Bronchial epithelial cell (primary cell): ENCODE measurements around the gene EDEM1. TPM values are rescaled to one million over a fixed set of nuclear protein-coding genes. Genes with fewer than 3 reads are reported as not detected.

ENCODE experiments used
- DNase-seq: peaks from one replicate; pipeline ENCODE4 v3.0.0-alpha.2; 2010; ENCODE audit warnings: low read depth
- FAIRE-seq: peaks from 2 replicates; lab custom pipeline; 2011; peaks lifted over from hg19 to GRCh38; lab: Jason Lieb, UNC
- H3K27me3 ChIP-seq: 2 replicates; pipeline ENCODE4 v1.5.1; 2011; ENCODE audit warnings: low read length; ENCODE audit not compliant: control insufficient read depth, insufficient read depth
- H3K36me3 ChIP-seq: 2 replicates; pipeline ENCODE4 v1.5.1; 2011; ENCODE audit warnings: low read length; ENCODE audit not compliant: control insufficient read depth, insufficient read depth
- H3K4me3 ChIP-seq: 2 replicates; pipeline ENCODE4 v1.5.1; 2011; ENCODE audit warnings: mild to moderate bottlenecking, low read depth, low read length, control low read depth
- total RNA-seq: library from RNA; depleted of rRNA; stranded (reverse); fragments of >200 nt; gene quantifications from 2 replicates; pipeline ENCODE4 v1.2.1, GENCODE V29; 2014
- TF ChIP-seq, protein P1 (sequence below): IDR thresholded peaks from 2 replicates; pipeline ENCODE4 v1.5.1; 2011; ENCODE audit warnings: mild to moderate bottlenecking, moderate library complexity, low read length, control low read depth, inconsistent platforms; ENCODE audit not compliant: insufficient read depth, severe bottlenecking

The EDEM1 gene
- total RNA-seq, 1 donor from 2014 or later, result 37.6 TPM

DNA sequence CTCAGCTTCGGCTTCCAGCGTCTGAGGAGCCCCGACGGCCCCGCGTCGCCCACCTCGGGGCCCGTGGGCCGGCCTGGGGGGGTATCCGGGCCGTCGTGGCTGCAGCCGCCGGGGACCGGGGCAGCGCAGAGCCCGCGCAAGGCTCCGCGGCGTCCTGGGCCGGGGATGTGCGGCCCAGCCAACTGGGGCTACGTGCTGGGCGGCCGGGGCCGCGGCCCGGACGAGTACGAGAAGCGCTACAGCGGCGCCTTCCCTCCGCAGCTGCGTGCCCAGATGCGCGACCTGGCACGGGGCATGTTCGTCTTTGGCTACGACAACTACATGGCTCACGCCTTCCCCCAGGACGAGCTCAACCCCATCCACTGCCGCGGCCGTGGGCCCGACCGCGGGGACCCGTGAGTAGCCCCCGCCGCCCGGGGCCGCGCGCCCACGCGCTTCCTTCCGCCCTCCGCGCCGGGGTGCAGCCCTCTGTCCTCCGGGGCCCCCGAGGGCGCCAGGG, 462 bp downstream of the EDEM1 start:
- no peak for FAIRE-seq
- H3K4me3 ChIP-seq, result peak overlapping the region; percentile 86
- TF ChIP-seq, protein P1, sequence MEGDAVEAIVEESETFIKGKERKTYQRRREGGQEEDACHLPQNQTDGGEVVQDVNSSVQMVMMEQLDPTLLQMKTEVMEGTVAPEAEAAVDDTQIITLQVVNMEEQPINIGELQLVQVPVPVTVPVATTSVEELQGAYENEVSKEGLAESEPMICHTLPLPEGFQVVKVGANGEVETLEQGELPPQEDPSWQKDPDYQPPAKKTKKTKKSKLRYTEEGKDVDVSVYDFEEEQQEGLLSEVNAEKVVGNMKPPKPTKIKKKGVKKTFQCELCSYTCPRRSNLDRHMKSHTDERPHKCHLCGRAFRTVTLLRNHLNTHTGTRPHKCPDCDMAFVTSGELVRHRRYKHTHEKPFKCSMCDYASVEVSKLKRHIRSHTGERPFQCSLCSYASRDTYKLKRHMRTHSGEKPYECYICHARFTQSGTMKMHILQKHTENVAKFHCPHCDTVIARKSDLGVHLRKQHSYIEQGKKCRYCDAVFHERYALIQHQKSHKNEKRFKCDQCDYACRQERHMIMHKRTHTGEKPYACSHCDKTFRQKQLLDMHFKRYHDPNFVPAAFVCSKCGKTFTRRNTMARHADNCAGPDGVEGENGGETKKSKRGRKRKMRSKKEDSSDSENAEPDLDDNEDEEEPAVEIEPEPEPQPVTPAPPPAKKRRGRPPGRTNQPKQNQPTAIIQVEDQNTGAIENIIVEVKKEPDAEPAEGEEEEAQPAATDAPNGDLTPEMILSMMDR, result no peak
- no peaks in the 10 kb centered on the region for H3K27me3 ChIP-seq
- H3K36me3 ChIP-seq, result no peaks in the 10 kb centered on the region
- DNase-seq, result no peak

DNA sequence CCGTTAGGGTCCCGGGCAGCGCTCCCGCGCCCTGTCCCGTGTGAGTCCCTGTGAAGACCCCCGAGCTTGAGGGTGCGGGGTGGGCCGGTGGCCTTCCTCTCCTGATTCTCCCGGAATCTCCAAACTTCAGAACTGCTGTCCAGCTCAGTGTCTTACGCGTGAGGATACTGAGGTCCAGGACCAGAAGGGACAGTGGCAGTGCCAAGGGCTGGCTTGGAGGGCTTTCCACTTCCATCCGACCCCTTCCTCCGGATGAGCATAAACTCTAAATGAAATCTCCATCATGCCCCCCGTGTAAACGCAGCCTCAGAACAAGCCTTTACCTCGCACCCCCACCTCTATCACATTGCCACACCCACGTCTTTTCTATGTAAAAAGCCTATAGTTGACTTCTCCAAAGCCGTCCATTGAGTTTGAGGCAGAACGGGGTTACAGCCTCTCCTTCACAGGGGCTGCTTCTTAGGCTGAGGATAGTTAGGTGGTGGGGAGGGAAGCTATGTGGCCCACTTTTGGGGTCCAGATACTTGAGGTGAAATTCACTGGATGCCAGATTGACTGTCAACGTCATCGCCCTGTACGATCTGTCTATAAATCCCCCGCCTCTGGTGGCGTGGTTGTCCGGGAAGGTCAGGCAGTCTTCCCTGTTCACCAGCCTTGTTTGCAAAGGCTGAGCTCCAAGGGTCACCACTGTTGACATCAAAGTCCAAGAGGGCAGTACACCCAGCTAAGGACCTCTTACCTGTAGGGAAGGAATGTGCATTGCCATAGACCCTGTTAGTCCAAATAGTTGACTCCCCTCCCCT, 1.1 kb downstream of the EDEM1 start:
- Histone ChIP-seq H3K27me3 (no peaks in the 10 kb centered on the region), H3K36me3 (no peaks in the 10 kb centered on the region), H3K4me3 (peak overlapping the region; percentile 86)
- TF ChIP-seq, protein P1, result no peak
- FAIRE-seq (no peak), DNase-seq (peak; percentile 53)

DNA sequence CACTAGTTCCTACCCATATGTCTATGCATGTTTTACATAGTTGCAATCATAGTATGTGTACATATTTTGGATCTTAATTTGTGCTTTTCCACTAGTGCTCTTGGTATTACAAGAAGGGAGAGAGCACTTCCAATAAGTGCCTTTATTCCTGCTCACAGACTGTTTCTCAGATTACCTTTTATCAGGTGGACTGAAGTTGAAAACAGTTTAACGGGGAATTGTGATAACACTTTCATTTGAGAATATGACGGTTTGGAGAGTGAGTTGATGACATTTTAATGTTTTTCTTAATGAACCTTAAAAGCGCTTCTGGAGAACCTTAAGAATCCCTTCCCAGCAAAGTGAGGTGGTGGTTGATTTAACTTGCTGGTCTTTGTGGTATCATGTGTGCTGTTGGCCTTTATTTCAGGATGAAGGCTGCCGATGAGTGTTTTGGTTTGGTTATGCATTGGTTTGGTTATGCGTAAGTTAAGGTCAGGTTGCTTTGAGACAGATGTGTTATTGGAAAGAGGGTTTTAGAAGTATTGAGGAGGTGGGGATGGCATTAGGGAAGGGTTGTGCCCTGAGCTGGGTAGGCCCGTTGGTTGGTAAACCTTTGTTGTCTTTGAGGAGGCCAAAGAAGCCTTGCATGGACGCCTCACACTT, 2.8 kb downstream of the EDEM1 start:
- peak overlapping the region; percentile 86 for H3K4me3 ChIP-seq
- FAIRE-seq, result no peak

DNA sequence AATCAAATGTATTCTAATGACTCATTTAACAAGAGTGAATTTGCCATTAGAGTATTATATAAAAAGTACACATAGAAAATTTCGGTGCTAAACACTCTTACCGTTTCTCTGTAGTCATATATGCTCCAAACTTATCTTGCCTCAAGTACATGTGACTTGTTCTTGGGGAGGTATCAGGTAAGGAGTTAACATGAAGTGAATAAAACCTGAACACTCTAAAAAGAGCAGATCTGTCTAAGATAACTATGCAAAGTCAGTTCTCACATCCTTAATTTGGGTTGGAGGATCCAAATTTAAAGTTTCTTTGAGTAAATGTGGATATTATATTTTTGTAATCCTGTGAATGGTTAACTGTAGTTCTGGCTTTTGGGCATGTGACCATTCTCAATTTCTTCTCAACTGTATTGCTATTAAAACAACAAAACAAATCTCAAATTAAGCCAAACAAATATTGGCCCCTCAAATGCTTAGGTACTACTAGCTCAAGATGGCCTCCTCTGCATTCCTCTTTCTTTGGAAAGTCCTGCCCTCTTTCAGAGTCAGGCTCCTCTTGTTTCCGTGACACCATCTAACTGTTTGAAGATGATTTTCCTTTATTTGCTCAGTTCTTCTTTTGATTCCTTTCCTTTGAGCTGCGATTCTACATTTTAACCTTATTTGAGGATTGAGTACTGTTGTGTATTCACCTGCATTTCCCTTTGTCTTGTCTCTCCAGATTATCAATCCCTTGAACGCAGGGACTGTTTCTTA, 4.2 kb downstream of the EDEM1 start:
- FAIRE-seq, result no peak
- TF ChIP-seq, protein P1, result no peak
- no peak for DNase-seq
- Histone ChIP-seq H3K36me3 (peaks cover 4% of the 10 kb centered on the region), H3K27me3 (no peaks in the 10 kb centered on the region), H3K4me3 (no peak overlapping the region)

More for the DNA sequence above, 2.8 kb downstream of the EDEM1 start:
- no peaks in the 10 kb centered on the region for H3K27me3 ChIP-seq
- DNase-seq, result no peak
- TF ChIP-seq, protein P1, result no peak
- H3K36me3 ChIP-seq, result peaks cover 2% of the 10 kb centered on the region

DNA sequence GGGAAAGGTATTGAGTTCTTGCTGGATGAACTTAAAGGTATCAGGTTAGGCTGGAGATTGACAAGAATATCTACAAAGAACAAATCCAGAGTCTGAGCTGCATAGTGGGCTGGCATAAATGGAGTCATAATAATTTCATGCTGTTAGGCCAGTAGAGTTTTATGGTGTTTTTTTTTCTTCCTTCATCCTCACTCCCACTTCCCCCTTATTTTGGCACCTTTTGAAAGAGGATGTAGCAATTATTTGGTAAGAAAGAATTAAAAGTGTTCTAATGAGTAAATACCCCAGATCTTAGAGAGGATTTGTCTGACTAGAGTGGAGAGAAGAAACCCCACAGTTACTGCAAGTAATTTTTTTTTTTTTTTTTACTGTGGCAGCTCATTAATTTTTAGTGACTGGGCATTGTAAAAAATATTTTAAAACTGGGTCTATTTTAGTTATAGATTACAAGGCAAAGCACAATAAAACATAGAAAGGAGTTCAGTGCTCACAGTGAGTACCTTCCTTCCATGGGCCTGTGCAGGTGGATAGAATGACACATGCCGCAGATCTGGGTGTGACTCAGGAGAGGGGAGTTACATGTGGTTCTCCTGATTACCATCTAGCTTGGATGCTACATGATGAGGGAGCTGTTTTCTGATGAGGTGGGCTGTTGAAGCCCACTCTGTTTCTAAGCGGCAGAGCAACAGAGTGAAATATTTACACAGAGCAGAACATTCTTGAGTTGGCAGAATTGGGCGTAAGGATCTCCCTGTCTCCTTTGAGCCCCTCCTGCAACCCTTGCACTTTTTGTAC, 5.3 kb downstream of the EDEM1 start:
- TF ChIP-seq, protein P1, result no peak
- Histone ChIP-seq H3K4me3 (no peak overlapping the region), H3K36me3 (peaks cover 4% of the 10 kb centered on the region), H3K27me3 (no peaks in the 10 kb centered on the region)
- DNase-seq (peak; percentile 51), FAIRE-seq (no peak)
